ENCODE measurements around the gene ZNF775.

The ZNF775 gene

DNA sequence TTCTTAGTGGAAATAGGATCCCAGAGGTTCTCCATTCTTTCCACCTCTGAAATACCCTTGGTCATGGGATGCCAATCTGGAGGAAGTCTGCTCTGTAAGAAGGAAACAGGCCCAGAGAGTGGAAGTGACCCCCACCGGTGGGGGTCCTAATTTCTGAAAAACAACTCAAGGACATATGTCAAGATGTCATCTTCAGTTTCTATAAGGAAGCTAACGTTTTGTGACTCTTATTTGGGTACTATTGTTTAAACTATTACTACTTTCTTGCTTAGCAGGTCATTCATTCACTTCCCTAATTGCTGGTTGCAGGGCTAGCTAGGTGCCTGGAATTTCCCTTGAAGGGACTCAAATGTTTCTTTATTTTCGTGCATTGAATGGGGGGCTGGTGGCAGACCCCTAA is 1.9 kb upstream of the ZNF775 start:
- ChIA-PET POLR2A (interaction anchor here (0.9 to 2.4 kb wide), 7 partner anchors 8 to 29 kb away, joined by 3 to 50 read pairs (median 6); partner anchors contain the start of gene REPIN1), CTCF (no interaction called here)
- no peak for TF ChIP-seq NFRKB (IDR thresholded peaks at IDR 0.05)
- no peak for TF ChIP-seq FOXK2 (IDR thresholded peaks at IDR 0.05)
- no peak for TF ChIP-seq LEF1 (IDR thresholded peaks at IDR 0.05; ENCODE audit: borderline replicate concordance)
- no peak for TF ChIP-seq SP1 (IDR thresholded peaks at IDR 0.05)
- no peak for TF ChIP-seq L3MBTL2 (conservative IDR thresholded peaks at IDR 0.05)
- DNase-seq (ENCODE audit: extremely low spot score) = no peak

DNA sequence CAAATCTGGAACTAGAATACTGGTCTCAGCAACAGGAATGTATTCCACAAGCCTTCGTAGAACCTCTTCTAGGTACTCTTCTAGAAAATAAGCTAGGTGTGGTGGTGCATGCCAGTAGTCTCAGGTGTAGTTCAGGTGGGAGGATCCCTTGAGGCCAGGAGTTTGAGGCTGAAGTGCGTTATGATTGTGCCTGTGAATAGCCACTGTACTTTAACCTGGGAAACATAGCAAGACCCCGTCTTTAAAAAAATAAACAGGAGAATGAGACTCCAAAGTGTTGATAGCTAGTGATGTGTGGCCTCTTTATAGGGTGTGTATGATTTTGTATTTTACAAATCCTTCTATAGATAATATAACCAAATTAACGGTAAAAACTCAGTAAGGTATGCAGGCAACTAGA is 1.5 kb upstream of the ZNF775 start:
- DNase-seq (ENCODE audit: extremely low spot score) = no peak
- TF ChIP-seq, protein P1, sequence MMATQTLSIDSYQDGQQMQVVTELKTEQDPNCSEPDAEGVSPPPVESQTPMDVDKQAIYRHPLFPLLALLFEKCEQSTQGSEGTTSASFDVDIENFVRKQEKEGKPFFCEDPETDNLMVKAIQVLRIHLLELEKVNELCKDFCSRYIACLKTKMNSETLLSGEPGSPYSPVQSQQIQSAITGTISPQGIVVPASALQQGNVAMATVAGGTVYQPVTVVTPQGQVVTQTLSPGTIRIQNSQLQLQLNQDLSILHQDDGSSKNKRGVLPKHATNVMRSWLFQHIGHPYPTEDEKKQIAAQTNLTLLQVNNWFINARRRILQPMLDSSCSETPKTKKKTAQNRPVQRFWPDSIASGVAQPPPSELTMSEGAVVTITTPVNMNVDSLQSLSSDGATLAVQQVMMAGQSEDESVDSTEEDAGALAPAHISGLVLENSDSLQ (IDR thresholded peaks at IDR 0.05) = no peak
- TF ChIP-seq CTBP1 (IDR thresholded peaks at IDR 0.05; ENCODE audit: borderline replicate concordance) (no peak), FOXA1 (IDR thresholded peaks at IDR 0.05) (no peak), BHLHE40 (IDR thresholded peaks at IDR 0.05; ENCODE audit: borderline replicate concordance) (no peak), L3MBTL2 (conservative IDR thresholded peaks at IDR 0.05) (no peak), SUZ12 (IDR thresholded peaks at IDR 0.05) (no peak), FOXM1 (IDR thresholded peaks at IDR 0.05; ENCODE audit: borderline replicate concordance) (no peak), NFRKB (IDR thresholded peaks at IDR 0.05) (no peak), LEF1 (IDR thresholded peaks at IDR 0.05; ENCODE audit: borderline replicate concordance) (no peak), TARDBP (IDR thresholded peaks at IDR 0.05) (no peak), HDGF (IDR thresholded peaks at IDR 0.05; ENCODE audit: borderline replicate concordance) (no peak), SP1 (IDR thresholded peaks at IDR 0.05) (no peak), ARNT (IDR thresholded peaks at IDR 0.05) (no peak), FOXK2 (IDR thresholded peaks at IDR 0.05) (no peak), ELF4 (IDR thresholded peaks at IDR 0.05) (no peak), ZNF384 (IDR thresholded peaks at IDR 0.05) (no peak)
- ChIA-PET POLR2A (interaction anchor here (0.7 to 2.4 kb wide), 16 partner anchors 9 to 469 kb away, joined by 3 to 50 read pairs (median 5); partner anchors contain the start of gene REPIN1), CTCF (interaction anchor here (1.0 to 1.2 kb wide), 5 partner anchors 9 to 640 kb away, joined by 3 to 4 read pairs (median 3); partner anchors contain the start of gene REPIN1)

- POLR2A ChIA-PET = interaction anchor here (0.7 to 2.4 kb wide), 16 partner anchors 8 to 469 kb away, joined by 3 to 50 read pairs (median 5); partner anchors contain the start of gene REPIN1
- peak; percentile 59 for DNase-seq (ENCODE audit: extremely low spot score)
- CTCF ChIA-PET = interaction anchor here (1.0 to 1.2 kb wide), 5 partner anchors 10 to 640 kb away, joined by 3 to 4 read pairs (median 3); partner anchors contain the start of gene REPIN1
- TF ChIP-seq FOXK2 (IDR thresholded peaks at IDR 0.05) (no peak), NFRKB (IDR thresholded peaks at IDR 0.05) (no peak), BHLHE40 (IDR thresholded peaks at IDR 0.05; ENCODE audit: borderline replicate concordance) (no peak), L3MBTL2 (conservative IDR thresholded peaks at IDR 0.05) (no peak), HDGF (IDR thresholded peaks at IDR 0.05; ENCODE audit: borderline replicate concordance) (no peak), ELF4 (IDR thresholded peaks at IDR 0.05) (no peak), FOXA1 (IDR thresholded peaks at IDR 0.05) (no peak), CTBP1 (IDR thresholded peaks at IDR 0.05; ENCODE audit: borderline replicate concordance) (no peak), LEF1 (IDR thresholded peaks at IDR 0.05; ENCODE audit: borderline replicate concordance) (no peak), ARNT (IDR thresholded peaks at IDR 0.05) (no peak), FOXM1 (IDR thresholded peaks at IDR 0.05; ENCODE audit: borderline replicate concordance) (no peak), SP1 (IDR thresholded peaks at IDR 0.05) (no peak), TARDBP (IDR thresholded peaks at IDR 0.05) (no peak), ZNF384 (IDR thresholded peaks at IDR 0.05) (no peak), SUZ12 (IDR thresholded peaks at IDR 0.05) (no peak)
- TF ChIP-seq, protein P1 (IDR thresholded peaks at IDR 0.05) = no peak
Measured at GRCh38 chr7:150378115-150378852, 846 bp upstream of the ZNF775 start.

DNA sequence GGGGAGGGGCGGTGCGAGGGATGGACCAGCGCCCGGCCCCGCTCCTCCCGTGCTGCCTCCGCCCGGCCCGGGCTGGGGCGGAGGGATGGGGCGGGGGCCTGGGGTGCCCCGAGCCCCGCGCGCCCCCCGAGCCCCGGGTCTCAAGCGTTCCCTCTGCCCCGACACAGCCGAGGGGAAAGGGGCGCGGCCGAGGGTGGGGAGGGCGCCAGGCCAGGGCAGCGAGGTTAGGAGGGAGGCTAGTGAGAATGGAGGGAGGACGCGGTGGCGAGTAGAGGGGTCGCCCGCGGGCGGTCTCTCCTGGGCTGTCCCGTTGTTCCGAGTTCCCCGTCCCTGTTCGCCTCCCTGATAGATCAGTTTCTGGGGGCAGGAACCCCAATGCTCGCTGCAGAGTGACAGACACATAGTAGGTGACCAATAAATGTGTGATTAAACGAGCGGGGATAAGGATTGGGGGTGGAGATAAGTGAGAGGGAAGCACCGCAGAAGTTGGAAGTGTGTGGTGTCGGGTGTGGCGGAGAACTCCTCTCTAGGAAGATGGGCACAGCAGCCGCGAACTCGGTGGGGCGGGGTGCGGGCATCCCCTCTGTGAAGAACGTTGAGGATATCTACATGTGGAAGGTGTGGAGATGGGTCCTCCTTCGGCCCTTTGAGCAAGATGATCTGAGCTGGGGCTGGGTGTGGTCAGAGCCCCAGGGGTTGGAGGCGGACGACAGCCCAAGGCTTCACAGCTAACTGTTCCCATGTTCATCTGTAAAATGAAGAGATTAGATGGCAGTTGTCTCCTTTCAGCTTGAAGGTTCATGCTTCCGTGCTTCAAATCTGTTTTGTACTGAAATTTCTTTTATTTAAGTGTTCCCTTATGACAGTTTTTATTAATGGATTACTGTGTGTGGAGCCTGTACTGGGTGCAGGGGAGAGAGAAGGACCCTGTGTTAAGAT is 580 bp downstream of the ZNF775 start:
- ChIA-PET CTCF (no interaction called here), POLR2A (interaction anchor here (0.6 to 1.0 kb wide), 4 partner anchors 10 to 26 kb away, joined by 3 to 5 read pairs (median 4); partner anchors contain the start of gene REPIN1)
- TF ChIP-seq ARNT (IDR thresholded peaks at IDR 0.05) (no peak), HDGF (IDR thresholded peaks at IDR 0.05; ENCODE audit: borderline replicate concordance) (0 out of 2 replicates have a peak, but pooled peaks have one; percentile 42), FOXM1 (IDR thresholded peaks at IDR 0.05; ENCODE audit: borderline replicate concordance) (no peak), LEF1 (IDR thresholded peaks at IDR 0.05; ENCODE audit: borderline replicate concordance) (no peak)
- peak; percentile 57 for DNase-seq (ENCODE audit: extremely low spot score)

DNA sequence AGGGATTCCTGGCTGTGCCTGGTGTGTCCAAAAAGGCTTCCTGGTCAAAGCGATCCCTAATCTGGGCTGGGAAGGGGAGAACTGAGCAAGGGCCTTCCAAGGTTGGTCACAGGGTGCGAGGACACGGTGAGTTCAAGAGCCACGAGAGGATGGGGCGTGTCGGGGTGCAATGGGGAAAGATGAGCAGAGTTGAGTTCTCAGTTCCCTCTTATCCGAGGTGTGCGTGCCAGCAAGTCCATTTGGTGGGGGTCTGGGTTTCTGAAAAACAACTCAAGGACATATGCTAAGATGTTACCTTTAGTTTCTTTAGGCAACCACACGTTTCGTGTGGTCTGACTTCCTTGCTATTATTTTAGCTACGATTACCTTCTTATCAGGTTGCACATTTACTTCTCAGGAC is 1.3 kb downstream of the ZNF775 start:
- POLR2A ChIA-PET = interaction anchor here (0.6 to 1.0 kb wide), 4 partner anchors 9 to 25 kb away, joined by 3 to 5 read pairs (median 4); partner anchors contain the start of gene REPIN1
- DNase-seq (ENCODE audit: extremely low spot score) = no peak
- CTCF ChIA-PET = no interaction called here
- no peak for TF ChIP-seq ARNT (IDR thresholded peaks at IDR 0.05)
- no peak for TF ChIP-seq SUZ12 (IDR thresholded peaks at IDR 0.05)
- TF ChIP-seq SP1 (IDR thresholded peaks at IDR 0.05) = no peak
- TF ChIP-seq BHLHE40 (IDR thresholded peaks at IDR 0.05; ENCODE audit: borderline replicate concordance) = no peak
- TF ChIP-seq ZNF384 (IDR thresholded peaks at IDR 0.05) = no peak
- no peak for TF ChIP-seq FOXM1 (IDR thresholded peaks at IDR 0.05; ENCODE audit: borderline replicate concordance)
- TF ChIP-seq TARDBP (IDR thresholded peaks at IDR 0.05) = no peak
- no peak for TF ChIP-seq CTBP1 (IDR thresholded peaks at IDR 0.05; ENCODE audit: borderline replicate concordance)
- no peak for TF ChIP-seq NFRKB (IDR thresholded peaks at IDR 0.05)
- TF ChIP-seq LEF1 (IDR thresholded peaks at IDR 0.05; ENCODE audit: borderline replicate concordance) = no peak
- no peak for TF ChIP-seq ELF4 (IDR thresholded peaks at IDR 0.05)
- TF ChIP-seq, protein P1 (IDR thresholded peaks at IDR 0.05) = no peak
- no peak for TF ChIP-seq HDGF (IDR thresholded peaks at IDR 0.05; ENCODE audit: borderline replicate concordance)
- TF ChIP-seq FOXK2 (IDR thresholded peaks at IDR 0.05) = no peak
